ENCODE results near the gene KCNAB1.

The KCNAB1 gene

DNA sequence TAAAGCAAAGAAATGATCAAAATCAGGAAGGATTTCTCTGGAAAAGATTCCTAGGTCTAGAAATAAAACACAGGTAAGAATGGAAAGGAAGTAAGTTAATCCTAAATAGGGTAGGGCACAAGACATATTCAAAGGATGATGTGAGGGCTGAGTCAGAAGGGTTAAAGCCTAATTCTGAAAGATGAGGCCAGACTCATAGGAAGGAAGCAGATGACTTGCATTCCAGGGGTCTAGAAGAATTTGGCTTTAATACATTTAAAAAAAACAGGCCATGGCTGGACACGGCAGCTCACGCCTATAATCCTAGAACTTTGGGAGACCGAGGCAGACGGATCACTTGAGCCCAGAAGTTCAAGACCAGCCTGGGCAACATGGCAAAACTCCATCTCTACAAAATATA lies 431.4 kb downstream of the KCNAB1 start:
- H3K4me3 ChIP-seq (ENCODE audit: low read depth, low read length, poor library complexity, severe bottlenecking), result no peak overlapping the region
- TF ChIP-seq EZH2 (IDR thresholded peaks at IDR 0.05; ENCODE audit: borderline replicate concordance, low read length), result no peak
- peaks cover 64% of the 10 kb centered on the region for H3K36me3 ChIP-seq (ENCODE audit: insufficient read depth, low read length)
- H4K20me1 ChIP-seq (ENCODE audit: insufficient read depth, low read length), result no peaks in the 10 kb centered on the region
- H3K27me3 ChIP-seq (ENCODE audit: insufficient read depth, low read length), result no peaks in the 10 kb centered on the region
- no peak overlapping the region for H3K9ac ChIP-seq (ENCODE audit: low read length)
- no peak overlapping the region for H3K4me2 ChIP-seq (ENCODE audit: low read length)
- peaks cover 32% of the 10 kb centered on the region for H3K79me2 ChIP-seq (ENCODE audit: insufficient read depth, low read length)
- H3F3A ChIP-seq (ENCODE audit: insufficient read depth, low read length), result no peaks in the 10 kb centered on the region
- no peaks in the 10 kb centered on the region for H3K9me3 ChIP-seq (ENCODE audit: low read length)
- H2AFZ ChIP-seq (ENCODE audit: low read length), result no peak overlapping the region
- H3K4me1 ChIP-seq (ENCODE audit: insufficient read depth, low read length, severe bottlenecking), result peaks cover 21% of the 10 kb centered on the region
- H3K27ac ChIP-seq (ENCODE audit: low read depth, low read length, poor library complexity, severe bottlenecking), result no peak overlapping the region
- H3K9me2 ChIP-seq (ENCODE audit: low read depth, low read length), result no peaks in the 10 kb centered on the region

DNA sequence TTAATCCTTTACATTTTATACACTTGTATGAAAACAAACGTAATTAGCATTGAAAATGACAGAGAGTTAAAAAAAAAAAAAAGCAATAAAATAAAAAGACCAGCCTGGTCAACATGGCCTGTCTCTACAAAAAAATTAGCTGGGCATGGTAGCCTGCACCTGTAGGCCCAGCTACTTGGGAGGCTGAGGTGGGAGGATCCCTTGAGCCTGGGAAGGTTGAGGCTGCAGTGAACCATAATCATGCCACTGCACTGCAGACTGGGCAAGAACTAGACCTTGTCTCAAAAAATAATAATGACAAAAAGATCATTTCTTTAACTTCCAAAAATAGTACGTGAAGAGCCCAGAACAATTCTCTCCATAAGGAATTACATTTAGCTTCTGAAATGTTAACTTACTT lies 432.6 kb downstream of the KCNAB1 start:
- H3K4me2 ChIP-seq (ENCODE audit: low read length), result peak overlapping the region; percentile 87; the same call in 1 of the 2 replicates
- no peaks in the 10 kb centered on the region for H3K9me3 ChIP-seq (ENCODE audit: low read length)
- peaks cover 32% of the 10 kb centered on the region for H3K79me2 ChIP-seq (ENCODE audit: insufficient read depth, low read length)
- no peak overlapping the region for H2AFZ ChIP-seq (ENCODE audit: low read length)
- H3K27me3 ChIP-seq (ENCODE audit: insufficient read depth, low read length), result no peaks in the 10 kb centered on the region
- H3K4me1 ChIP-seq (ENCODE audit: insufficient read depth, low read length, severe bottlenecking), result peaks cover 21% of the 10 kb centered on the region
- H3K4me3 ChIP-seq (ENCODE audit: low read depth, low read length, poor library complexity, severe bottlenecking), result peak overlapping the region; percentile 74
- no peak overlapping the region for H3K27ac ChIP-seq (ENCODE audit: low read depth, low read length, poor library complexity, severe bottlenecking)
- TF ChIP-seq, protein P1, sequence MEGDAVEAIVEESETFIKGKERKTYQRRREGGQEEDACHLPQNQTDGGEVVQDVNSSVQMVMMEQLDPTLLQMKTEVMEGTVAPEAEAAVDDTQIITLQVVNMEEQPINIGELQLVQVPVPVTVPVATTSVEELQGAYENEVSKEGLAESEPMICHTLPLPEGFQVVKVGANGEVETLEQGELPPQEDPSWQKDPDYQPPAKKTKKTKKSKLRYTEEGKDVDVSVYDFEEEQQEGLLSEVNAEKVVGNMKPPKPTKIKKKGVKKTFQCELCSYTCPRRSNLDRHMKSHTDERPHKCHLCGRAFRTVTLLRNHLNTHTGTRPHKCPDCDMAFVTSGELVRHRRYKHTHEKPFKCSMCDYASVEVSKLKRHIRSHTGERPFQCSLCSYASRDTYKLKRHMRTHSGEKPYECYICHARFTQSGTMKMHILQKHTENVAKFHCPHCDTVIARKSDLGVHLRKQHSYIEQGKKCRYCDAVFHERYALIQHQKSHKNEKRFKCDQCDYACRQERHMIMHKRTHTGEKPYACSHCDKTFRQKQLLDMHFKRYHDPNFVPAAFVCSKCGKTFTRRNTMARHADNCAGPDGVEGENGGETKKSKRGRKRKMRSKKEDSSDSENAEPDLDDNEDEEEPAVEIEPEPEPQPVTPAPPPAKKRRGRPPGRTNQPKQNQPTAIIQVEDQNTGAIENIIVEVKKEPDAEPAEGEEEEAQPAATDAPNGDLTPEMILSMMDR (IDR thresholded peaks at IDR 0.05; ENCODE audit: low read length), result no peak
- TF ChIP-seq EZH2 (IDR thresholded peaks at IDR 0.05; ENCODE audit: borderline replicate concordance, low read length), result no peak
- no peak overlapping the region; the same call in 1 of the 2 replicates for H3K9ac ChIP-seq (ENCODE audit: low read length)
- H3K9me2 ChIP-seq (ENCODE audit: low read depth, low read length), result no peaks in the 10 kb centered on the region
- no peaks in the 10 kb centered on the region for H4K20me1 ChIP-seq (ENCODE audit: insufficient read depth, low read length)
- no peaks in the 10 kb centered on the region for H3F3A ChIP-seq (ENCODE audit: insufficient read depth, low read length)
- peaks cover 52% of the 10 kb centered on the region for H3K36me3 ChIP-seq (ENCODE audit: insufficient read depth, low read length)

DNA sequence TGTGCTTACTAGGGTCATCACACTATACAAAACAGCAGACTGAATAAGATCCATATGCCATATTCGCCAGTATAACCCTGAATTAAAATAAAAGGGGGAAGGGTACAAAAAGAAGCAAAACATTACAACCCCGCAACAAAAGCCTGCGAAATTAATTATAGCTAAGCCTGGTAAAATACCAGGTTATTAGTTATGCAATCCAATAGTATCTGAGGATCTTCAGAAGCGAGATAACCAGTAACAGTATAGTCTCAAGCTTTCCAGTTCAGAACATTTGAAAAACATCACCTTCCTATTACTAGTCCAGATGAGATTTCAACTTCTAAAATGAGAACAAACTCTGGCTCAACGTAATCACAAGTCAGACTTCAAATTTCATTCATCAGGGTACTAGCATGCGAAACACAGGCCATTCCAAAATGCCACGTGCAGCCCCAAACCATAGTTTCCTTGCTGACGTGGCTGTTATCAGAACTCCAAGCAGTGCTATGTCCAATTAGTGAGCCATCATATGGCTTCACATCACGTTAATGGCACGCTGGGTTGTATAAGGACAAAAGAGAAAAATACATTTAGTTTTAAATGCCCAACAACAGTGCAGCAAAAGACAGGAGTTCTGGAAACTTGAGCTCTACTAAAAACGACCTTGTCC lies 433.5 kb downstream of the KCNAB1 start:
- no peaks in the 10 kb centered on the region for H3K9me3 ChIP-seq (ENCODE audit: low read length)
- H2AFZ ChIP-seq (ENCODE audit: low read length), result no peak overlapping the region
- H3K4me3 ChIP-seq (ENCODE audit: low read depth, low read length, poor library complexity, severe bottlenecking), result peak overlapping the region; percentile 74
- H3K4me1 ChIP-seq (ENCODE audit: insufficient read depth, low read length, severe bottlenecking), result peaks cover 21% of the 10 kb centered on the region
- peaks cover 43% of the 10 kb centered on the region for H3K36me3 ChIP-seq (ENCODE audit: insufficient read depth, low read length)
- no peak overlapping the region for H3K27ac ChIP-seq (ENCODE audit: low read depth, low read length, poor library complexity, severe bottlenecking)
- peak overlapping the region; percentile 87 for H3K4me2 ChIP-seq (ENCODE audit: low read length)
- peak overlapping the region; percentile 70 for H3K9ac ChIP-seq (ENCODE audit: low read length)
- H3K9me2 ChIP-seq (ENCODE audit: low read depth, low read length), result no peaks in the 10 kb centered on the region
- no peaks in the 10 kb centered on the region for H3K27me3 ChIP-seq (ENCODE audit: insufficient read depth, low read length)
- H3F3A ChIP-seq (ENCODE audit: insufficient read depth, low read length), result no peaks in the 10 kb centered on the region
- H3K79me2 ChIP-seq (ENCODE audit: insufficient read depth, low read length), result peaks cover 32% of the 10 kb centered on the region
- no peak for TF ChIP-seq EZH2 (IDR thresholded peaks at IDR 0.05; ENCODE audit: borderline replicate concordance, low read length)
- TF ChIP-seq, protein P1 (IDR thresholded peaks at IDR 0.05; ENCODE audit: low read length), result no peak
- H4K20me1 ChIP-seq (ENCODE audit: insufficient read depth, low read length), result no peaks in the 10 kb centered on the region

DNA sequence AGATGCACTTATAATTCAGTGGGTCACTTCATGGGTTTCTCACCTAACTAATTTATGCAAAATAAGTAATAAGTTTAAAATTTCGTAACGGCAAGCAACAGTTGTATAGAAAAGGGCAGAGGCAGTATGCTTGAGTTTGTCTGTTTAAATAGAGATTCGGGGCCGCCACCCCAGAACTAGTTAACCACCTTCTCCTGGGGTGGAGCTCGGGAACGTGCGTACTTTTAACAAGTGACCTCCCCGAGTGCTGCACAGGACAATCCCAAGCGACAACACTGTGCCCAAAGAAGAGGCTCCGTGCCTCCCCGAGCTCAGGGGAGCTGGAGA lies 434.1 kb downstream of the KCNAB1 start:
- TF ChIP-seq EZH2 (IDR thresholded peaks at IDR 0.05; ENCODE audit: borderline replicate concordance, low read length), result no peak
- TF ChIP-seq, protein P1 (IDR thresholded peaks at IDR 0.05; ENCODE audit: low read length), result no peak
- Histone ChIP-seq H3K4me2 (ENCODE audit: low read length) (peak overlapping the region; percentile 87), H3K27me3 (ENCODE audit: insufficient read depth, low read length) (no peaks in the 10 kb centered on the region), H3K4me3 (ENCODE audit: low read depth, low read length, poor library complexity, severe bottlenecking) (peak overlapping the region; percentile 74), H3K79me2 (ENCODE audit: insufficient read depth, low read length) (peaks cover 32% of the 10 kb centered on the region), H4K20me1 (ENCODE audit: insufficient read depth, low read length) (no peaks in the 10 kb centered on the region), H3K4me1 (ENCODE audit: insufficient read depth, low read length, severe bottlenecking) (peaks cover 21% of the 10 kb centered on the region), H3K36me3 (ENCODE audit: insufficient read depth, low read length) (peaks cover 37% of the 10 kb centered on the region), H2AFZ (ENCODE audit: low read length) (no peak overlapping the region), H3K27ac (ENCODE audit: low read depth, low read length, poor library complexity, severe bottlenecking) (no peak overlapping the region), H3K9ac (ENCODE audit: low read length) (peak overlapping the region; percentile 70), H3K9me3 (ENCODE audit: low read length) (no peaks in the 10 kb centered on the region), H3F3A (ENCODE audit: insufficient read depth, low read length) (no peaks in the 10 kb centered on the region), H3K9me2 (ENCODE audit: low read depth, low read length) (no peaks in the 10 kb centered on the region)
